ENCODE data around the gene ZNF155.

DNA sequence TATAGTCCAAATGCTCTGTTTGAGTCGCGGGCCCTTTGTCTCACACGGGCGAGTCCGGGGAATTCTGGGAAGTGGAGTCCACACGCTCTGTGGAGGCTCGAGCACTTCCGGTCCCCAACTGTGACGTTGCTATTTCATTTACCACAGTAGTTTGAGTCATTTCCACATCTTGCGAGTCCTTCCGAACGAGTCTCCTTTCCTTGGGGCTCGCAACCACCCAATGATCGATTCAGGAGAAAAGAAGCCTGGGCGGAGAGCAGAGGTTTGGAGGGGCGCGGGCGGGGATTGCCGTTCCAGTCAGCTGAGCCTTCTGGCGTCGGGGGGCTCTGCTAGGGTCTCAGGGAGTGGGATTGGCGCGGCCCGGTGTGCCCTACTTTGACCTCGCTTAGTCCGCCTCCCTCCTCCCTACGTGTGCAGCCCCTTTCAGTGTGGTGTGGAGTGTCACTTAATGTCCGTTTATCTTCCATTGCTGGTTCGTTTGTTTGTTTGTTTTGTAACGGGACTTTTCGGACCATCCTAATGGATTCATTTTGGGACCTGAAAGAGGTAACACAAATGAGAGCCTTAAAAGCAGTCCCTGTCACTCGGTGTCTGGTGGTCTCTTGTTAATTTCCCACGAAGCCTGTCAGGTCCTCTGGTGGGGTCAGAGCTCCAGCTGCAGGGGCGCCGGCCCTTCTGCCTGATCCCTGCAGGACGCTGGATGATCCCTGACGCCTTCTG lies 41.4 kb downstream of the ZNF155 start, which contains the start of gene ZNF222:
- no peak for TF ChIP-seq POLR2A (IDR thresholded peaks at IDR 0.05)
- TF ChIP-seq, protein P1, sequence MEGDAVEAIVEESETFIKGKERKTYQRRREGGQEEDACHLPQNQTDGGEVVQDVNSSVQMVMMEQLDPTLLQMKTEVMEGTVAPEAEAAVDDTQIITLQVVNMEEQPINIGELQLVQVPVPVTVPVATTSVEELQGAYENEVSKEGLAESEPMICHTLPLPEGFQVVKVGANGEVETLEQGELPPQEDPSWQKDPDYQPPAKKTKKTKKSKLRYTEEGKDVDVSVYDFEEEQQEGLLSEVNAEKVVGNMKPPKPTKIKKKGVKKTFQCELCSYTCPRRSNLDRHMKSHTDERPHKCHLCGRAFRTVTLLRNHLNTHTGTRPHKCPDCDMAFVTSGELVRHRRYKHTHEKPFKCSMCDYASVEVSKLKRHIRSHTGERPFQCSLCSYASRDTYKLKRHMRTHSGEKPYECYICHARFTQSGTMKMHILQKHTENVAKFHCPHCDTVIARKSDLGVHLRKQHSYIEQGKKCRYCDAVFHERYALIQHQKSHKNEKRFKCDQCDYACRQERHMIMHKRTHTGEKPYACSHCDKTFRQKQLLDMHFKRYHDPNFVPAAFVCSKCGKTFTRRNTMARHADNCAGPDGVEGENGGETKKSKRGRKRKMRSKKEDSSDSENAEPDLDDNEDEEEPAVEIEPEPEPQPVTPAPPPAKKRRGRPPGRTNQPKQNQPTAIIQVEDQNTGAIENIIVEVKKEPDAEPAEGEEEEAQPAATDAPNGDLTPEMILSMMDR (IDR thresholded peaks at IDR 0.05): no peak

Data from testis (tissue), 2 donors.